HTERT RPE-1 (cell line): ENCODE data around the gene NCK2.

Source experiments
- in situ Hi-C: fragments of 300-500 bp; cut with MboI; formaldehyde crosslinking; loops from 4 replicates; pipeline ENCODE4 v1.14.3; 2020; ENCODE audit warnings: low sequenced_read_pairs

Gene NCK2

GRCh38 chr2:105734762-105735538, 9.8 kb upstream of the NCK2 start:
- in situ Hi-C loops: no loop called here

DNA sequence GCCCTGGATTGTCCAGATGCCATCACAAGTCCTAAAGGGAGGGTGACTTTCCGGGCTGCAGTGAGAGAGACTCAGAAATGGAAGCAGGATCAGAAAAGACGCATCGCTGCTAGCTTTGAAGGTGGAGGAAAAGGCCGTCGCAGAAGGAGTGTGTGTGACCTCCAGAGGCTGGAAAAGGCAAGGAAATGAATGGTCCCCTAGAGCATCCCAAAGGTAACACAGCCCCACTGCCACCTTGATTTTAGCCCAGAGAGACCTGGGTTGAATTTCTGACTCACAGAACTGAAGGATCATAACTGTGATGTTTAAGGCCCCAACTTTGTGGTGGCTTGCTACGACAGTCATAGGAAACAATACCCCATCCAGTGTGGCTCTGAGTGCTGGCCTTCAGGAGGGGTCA, 8.6 kb upstream of the NCK2 start:
- in situ Hi-C loops: no loop called here

DNA sequence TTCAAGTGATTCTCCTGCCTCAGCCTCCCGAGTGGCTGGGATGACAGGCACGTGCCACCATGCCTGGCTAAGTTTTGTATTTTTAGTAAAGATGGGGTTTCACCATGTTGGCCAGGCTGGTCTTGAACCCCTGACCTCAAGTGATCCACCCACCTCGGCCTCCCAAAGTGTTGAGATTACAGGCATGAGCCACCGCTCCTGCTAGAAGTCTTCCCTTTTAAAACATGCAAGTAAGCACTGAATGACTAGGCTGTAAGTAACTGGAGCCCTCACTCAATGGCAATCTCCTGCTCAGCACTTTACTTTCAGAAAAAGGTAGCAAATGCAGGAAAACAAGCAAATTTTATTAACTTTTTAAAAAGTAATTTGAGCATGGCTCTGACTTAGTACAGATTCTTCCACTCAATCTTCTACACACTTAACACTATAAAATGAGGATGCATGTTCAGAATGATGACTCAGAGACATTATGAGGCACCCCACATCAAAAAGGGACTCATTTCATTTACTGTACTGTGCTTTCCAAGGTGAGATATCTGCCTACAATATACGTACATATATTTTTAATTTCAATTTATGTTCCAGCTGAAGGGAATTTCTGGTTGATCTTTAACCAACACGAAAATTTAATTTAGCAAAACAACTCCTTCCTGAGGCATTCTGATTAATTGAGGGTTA, 6.6 kb upstream of the NCK2 start:
- in situ Hi-C loops: no loop called here

GRCh38 chr2:105738658-105739241, 6.0 kb upstream of the NCK2 start:
- in situ Hi-C loops: no loop called here

DNA sequence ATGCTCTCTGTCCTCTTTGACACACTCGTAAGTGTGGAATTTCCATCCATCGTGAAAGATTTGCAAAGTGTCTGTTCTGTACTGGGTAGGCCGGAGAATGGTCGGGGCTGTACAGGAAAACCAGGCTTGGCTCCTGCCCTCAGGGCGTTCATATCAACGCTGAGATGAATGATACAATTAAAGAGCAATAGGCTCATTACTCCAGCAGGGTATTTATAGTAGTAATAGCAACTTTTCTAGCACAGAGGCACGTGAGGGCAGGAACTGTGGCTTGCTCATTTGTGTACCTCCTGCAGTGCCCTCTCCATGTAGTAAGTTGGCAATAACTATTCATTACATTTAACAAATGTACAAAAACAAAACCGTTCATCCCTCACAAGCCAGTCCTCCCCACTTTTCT, 5.3 kb upstream of the NCK2 start:
- in situ Hi-C loops: no loop called here

DNA sequence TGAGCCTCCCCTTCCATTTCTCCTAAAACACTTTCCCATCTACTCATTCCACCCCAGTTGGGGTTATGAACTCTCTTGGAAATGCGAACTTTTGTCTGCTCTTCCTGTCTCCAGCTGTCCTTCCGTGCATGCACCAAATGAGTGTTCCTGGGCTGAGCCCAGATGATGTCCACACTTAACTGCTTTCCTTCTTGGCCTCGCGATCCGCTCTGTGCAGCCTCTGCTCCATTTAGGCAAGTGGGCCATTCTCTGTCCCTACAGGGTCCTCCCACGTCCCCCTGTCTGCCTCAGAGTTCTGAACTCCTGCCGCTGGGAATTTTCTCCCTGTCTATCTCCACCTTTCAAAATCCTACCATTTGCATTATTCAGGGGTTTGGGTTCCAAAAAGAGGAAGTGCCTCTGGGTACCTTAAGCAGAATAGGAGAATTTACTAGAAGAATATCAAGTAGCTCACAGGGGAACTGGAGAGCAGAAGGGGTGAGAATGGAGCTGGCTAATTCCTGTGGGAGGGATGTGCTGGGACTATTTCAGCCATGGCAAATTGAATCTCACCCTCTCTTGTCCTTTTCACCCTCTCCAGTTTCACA, 4.7 kb upstream of the NCK2 start:
- in situ Hi-C loops: no loop called here

DNA sequence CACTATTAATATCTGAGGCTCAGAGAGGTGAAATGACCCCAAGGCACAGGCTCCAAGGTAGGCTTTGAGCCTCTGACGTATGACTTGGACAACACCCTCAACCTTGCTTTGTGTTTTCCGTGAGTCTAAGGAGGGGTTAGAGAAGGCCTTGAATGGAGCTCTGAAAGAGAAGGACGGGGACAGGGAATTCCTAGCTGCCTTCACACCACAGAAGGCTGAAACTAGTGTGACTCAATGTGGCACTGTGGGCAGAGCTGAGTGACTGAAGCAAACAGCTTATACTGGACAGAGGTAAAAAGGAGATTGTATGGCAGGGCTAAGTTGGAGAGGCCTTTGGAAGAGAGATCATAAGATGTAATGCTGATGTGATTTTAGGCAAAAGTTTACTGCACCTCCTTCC, 3.5 kb upstream of the NCK2 start:
- in situ Hi-C loops: no loop called here

DNA sequence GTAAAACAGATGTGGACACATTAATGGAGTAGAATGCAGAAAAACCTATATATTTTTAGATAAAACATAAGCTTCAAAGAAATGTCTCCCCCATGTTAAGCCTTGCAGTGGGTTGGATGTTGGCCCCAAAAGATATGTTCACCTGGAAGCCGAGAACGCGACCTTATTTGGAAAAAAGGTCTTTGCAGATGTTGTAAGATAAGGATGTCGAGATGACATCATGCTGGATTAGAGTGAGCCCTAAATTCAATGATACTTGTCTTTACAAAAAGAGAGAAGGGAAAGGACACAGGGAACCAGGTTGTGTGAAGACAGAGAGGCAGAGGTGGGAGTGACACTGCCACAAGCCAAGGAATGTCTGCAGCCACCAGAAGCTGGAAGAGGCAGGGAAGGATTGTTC, 3.1 kb upstream of the NCK2 start:
- in situ Hi-C loops: no loop called here

DNA sequence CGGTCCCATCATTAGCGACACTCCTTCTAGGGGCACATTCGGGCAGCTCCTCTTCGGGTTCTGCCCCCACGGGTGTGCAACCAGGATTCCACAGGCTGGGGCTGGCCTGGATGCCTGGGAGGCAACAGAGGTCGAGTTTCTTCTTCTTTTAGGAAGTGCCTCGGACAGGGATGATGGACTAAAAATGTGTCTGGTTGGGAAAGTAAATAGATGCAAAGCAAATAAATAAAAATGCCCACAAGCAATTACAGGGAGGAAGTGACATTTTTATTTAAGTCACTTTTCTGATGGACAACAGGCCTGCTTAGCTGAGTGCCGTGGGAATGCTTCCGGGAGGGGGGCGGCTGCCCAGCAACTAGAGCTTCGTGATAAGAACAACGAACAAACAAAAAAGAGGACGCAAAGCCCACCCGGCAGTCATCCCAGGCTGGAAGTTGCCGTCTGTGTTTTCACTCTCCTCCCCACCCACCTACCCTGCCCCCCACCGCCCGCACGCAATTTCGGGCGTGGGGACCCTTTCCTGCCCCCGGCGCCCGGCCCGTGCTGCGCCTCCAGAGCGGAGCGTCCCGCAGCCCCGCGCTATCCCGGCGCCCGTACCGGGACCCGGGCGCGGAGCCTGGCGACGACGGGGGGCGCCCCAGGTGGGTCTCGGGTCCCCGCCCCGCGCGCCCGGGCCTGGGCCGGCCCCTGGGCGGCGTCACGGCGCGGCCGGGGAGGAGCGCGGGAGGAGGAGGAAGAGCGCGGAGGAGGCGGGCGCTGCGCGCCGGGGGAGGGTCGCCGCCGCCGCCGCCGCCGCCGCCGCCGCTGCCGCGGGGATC, 412 bp upstream of the NCK2 start:
- in situ Hi-C loops: no loop called here

- in situ Hi-C loops: no loop called here
These were observed 1.7 kb downstream of the NCK2 start for GRCh38 chr2:105746177-105747080.

GRCh38 chr2:105747254-105747894, 2.7 kb downstream of the NCK2 start:
- in situ Hi-C loops: no loop called here

DNA sequence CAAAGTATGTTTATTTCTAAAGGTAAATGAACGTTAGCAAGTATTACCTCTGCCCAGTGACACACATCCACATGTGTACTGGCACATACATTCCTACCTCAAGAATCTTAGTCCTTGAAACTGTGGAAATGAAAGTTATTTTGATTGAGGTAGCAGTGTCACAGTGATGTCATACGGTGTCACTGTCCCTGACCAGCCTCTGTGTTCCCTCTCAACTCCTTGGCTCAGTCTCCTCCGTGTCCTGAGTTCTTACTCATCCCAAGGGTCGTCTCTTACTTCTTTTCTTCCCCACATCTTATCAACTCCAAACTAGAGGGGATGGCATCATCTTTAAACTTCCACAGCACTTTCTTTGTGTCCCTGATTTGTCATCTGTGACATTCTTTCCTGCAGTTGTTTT, 3.3 kb downstream of the NCK2 start:
- in situ Hi-C loops: no loop called here

GRCh38 chr2:105748566-105748965, 3.9 kb downstream of the NCK2 start:
- in situ Hi-C loops: no loop called here

DNA sequence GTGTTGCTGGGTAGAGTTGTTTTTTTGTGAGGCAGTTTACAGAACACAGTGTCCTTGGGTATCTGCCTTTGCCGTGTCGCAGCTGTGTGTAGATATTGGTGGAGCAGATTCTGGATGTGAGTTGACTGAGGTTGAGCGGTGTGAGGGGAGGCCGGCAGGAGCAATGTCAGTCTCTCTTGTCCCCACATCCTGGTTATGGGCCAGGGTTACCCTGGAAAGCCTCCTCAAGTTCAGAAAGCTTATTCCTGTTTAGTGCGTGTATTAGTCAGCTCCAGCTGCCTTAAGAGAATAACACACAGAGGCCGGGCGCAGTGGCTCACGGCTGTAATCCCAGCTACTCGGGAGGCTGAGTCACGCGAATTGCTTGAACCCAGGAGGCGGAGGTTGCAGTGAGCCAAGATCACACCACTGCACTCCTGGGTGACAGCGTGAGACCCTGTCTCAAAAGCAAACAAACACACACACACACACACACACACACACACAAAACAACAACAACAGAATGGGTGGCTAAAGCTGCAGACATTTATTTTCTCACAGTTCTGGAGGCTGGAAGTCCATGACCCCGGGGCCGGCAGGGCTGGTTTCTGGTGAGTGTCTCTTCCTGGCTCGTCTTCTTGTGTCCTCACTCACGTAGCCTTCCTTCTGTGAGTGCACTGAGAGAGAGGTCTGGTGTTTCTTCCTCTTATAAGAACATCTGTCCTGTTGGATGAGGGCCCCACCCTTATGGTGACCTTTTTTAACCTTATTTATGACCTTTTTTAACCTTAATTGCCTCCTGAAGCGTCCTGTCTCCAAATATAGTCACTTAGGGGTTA, 5.1 kb downstream of the NCK2 start:
- in situ Hi-C loops: no loop called here

GRCh38 chr2:105750735-105751134, 6.0 kb downstream of the NCK2 start:
- in situ Hi-C loops: no loop called here

DNA sequence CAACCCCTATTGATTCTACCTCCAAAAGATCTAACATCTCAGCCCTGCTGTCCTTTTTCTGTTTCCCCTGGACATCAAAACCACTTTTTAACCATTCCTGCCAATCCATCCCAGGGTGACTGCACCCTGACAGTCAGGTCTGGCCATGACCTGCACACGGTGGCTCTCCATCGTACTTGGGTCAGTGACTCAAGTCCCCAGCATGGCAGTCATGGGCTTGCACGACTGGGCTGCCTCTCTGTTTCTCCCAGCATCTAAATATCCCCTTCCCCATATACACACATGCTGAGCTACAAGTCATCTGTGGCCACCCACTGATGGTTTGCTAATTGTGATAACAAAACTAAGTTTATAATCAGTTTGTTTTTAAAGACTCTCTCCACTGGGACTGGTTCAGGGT, 6.6 kb downstream of the NCK2 start:
- in situ Hi-C loops: no loop called here

GRCh38 chr2:105752691-105753358, 8.1 kb downstream of the NCK2 start:
- in situ Hi-C loops: no loop called here

GRCh38 chr2:105753380-105753779, 8.7 kb downstream of the NCK2 start:
- in situ Hi-C loops: no loop called here
